Endothelial cell of umbilical vein (primary cell): ENCODE measurements around the gene FAM98A. TPM values are rescaled to one million over a fixed set of nuclear protein-coding genes. Genes with fewer than 3 reads are reported as not detected.

Source experiments
- BruUV-seq: library from RNA; stranded (reverse); fragments of 400-500 nt; replicated peaks from 2 replicates; lab custom pipeline; 2021; lab: Mats Ljungman, UMichigan
- CTCF ChIA-PET: fragments of 300-600, 350-600 bp; sonication (Branson Sonifier 250); formaldehyde crosslinking; loops from one replicate; lab custom pipeline; 2021; ENCODE audit warnings: antibody characterized with exemption, inconsistent platforms; lab: Charles Lee
- POLR2A ChIA-PET: fragments of 300-600, 350-600 bp; sonication (Branson Sonifier 250); formaldehyde crosslinking; loops from one replicate; lab custom pipeline; 2021; ENCODE audit warnings: antibody characterized with exemption, inconsistent platforms; lab: Charles Lee
- DNase-seq: peaks from one replicate; pipeline ENCODE4 v3.0.0-alpha.2; 2011; ENCODE audit warnings: low read depth, low spot score
- FAIRE-seq: peaks from 2 replicates; lab custom pipeline; 2011; peaks lifted over from hg19 to GRCh38; lab: Jason Lieb, UNC
- H2AFZ ChIP-seq: 2 replicates; pipeline ENCODE4 v1.6.0; 2012; ENCODE audit warnings: low read depth, low read length, control low read depth, inconsistent platforms
- H3K27ac ChIP-seq: 2 replicates; pipeline ENCODE4 v1.5.1; 2011; ENCODE audit warnings: low read depth, mild to moderate bottlenecking, control low read depth, low read length, moderate library complexity; ENCODE audit not compliant: insufficient read depth
- H3K27me3 ChIP-seq, 2 experiments: 2 replicates each; pipeline versions ENCODE4 v1.6.0 to v1.6.1; 2011; ENCODE audit warnings: low read length in 2 of 2, mixed read lengths in 1 of 2; ENCODE audit not compliant: control insufficient read depth in 2 of 2, insufficient read depth in 2 of 2
- H3K36me3 ChIP-seq, 2 experiments: 2 replicates in 1 of 2; 3 replicates in 1 of 2; pipeline ENCODE4 v1.5.1; 2011; ENCODE audit warnings: low read length in 2 of 2, mild to moderate bottlenecking in 1 of 2, moderate library complexity in 1 of 2; ENCODE audit not compliant: control insufficient read depth in 2 of 2, insufficient read depth in 2 of 2; ENCODE audit errors: extremely low read depth in 1 of 2
- H3K4me1 ChIP-seq: 3 replicates; pipeline ENCODE4 v1.5.1; 2011; ENCODE audit warnings: mild to moderate bottlenecking, low read length; ENCODE audit not compliant: control insufficient read depth, insufficient read depth; ENCODE audit errors: extremely low read depth
- H3K4me2 ChIP-seq: 2 replicates; pipeline ENCODE4 v1.6.1; 2011; ENCODE audit warnings: low read length, control low read depth, mixed read lengths; ENCODE audit not compliant: insufficient read depth
- H3K4me3 ChIP-seq, 3 experiments: fragments of 200-600 bp in 1 of 3; sonication (generic), shearing (Covaris generic) in 1 of 3; replicated peaks in 1 of 3; 2 replicates each; pipeline ENCODE4 v1.5.1; 2011 to 2016; ENCODE audit warnings: control low read depth in 3 of 3, low read length in 3 of 3, mild to moderate bottlenecking in 2 of 3, inconsistent platforms in 1 of 3, low read depth in 1 of 3, moderate library complexity in 1 of 3; ENCODE audit not compliant: insufficient read depth in 1 of 3
- H3K79me2 ChIP-seq: 2 replicates; pipeline ENCODE4 v1.6.0; 2012; ENCODE audit warnings: low read length, inconsistent platforms; ENCODE audit not compliant: control insufficient read depth, insufficient read depth
- H3K9ac ChIP-seq: replicated peaks from 2 replicates; pipeline ENCODE3; 2011; ENCODE audit warnings: low read length, control low read depth; ENCODE audit not compliant: insufficient read depth; ENCODE audit errors: extremely low read depth
- H3K9me1 ChIP-seq: replicated peaks from 3 replicates; pipeline ENCODE4 v1.6.0; 2011; ENCODE audit warnings: mild to moderate bottlenecking, low read length; ENCODE audit not compliant: control insufficient read depth, insufficient read depth; ENCODE audit errors: extremely low read depth
- H3K9me3 ChIP-seq: replicated peaks from 2 replicates; pipeline ENCODE4 v1.5.1; 2012; ENCODE audit warnings: low read length, inconsistent platforms; ENCODE audit not compliant: control insufficient read depth, insufficient read depth
- H4K20me1 ChIP-seq: replicated peaks from 2 replicates; pipeline ENCODE3; 2011; ENCODE audit warnings: mild to moderate bottlenecking, low read length; ENCODE audit not compliant: control insufficient read depth, insufficient read depth; ENCODE audit errors: extremely low read depth
- CTCF ChIP-seq, 2 donors: IDR thresholded peaks; 1 replicate in 1 of 2; 2 replicates in 1 of 2; pipeline ENCODE4 v1.5.1; 2011; ENCODE audit warnings: low read length in 2 of 2, mild to moderate bottlenecking in 2 of 2, moderate library complexity in 2 of 2, control low read depth in 1 of 2, inconsistent platforms in 1 of 2, low read depth in 1 of 2; ENCODE audit not compliant: insufficient read depth in 1 of 2; ENCODE audit errors: extremely low read depth in 1 of 2
- FOS ChIP-seq: IDR thresholded peaks from 2 replicates; pipeline ENCODE4 v1.6.1; 2011; ENCODE audit warnings: mild to moderate bottlenecking, low read length, moderate library complexity, borderline replicate concordance; ENCODE audit not compliant: insufficient read depth
- GATA2 ChIP-seq: IDR thresholded peaks from 2 replicates; pipeline ENCODE4 v1.7.0; 2011; ENCODE audit warnings: low read depth, mild to moderate bottlenecking, moderate library complexity, mixed read lengths, low read length; ENCODE audit not compliant: insufficient read length, insufficient read depth
- JUN ChIP-seq: IDR thresholded peaks from 2 replicates; pipeline ENCODE4 v1.6.1; 2011; ENCODE audit warnings: borderline replicate concordance, low read depth; ENCODE audit not compliant: insufficient read length, insufficient read depth
- MAX ChIP-seq: IDR thresholded peaks from 2 replicates; pipeline ENCODE4 v1.6.1; 2011; ENCODE audit not compliant: insufficient read depth, insufficient read length
- MYC ChIP-seq: IDR thresholded peaks from one replicate; pipeline ENCODE4 v1.6.1; 2011; ENCODE audit warnings: mild to moderate bottlenecking, low read depth, low read length
- POLR2AphosphoS5 ChIP-seq: IDR thresholded peaks from 2 replicates; pipeline ENCODE4 v1.6.1; 2012; ENCODE audit warnings: low read depth, mild to moderate bottlenecking, control low read depth, low read length, moderate library complexity; ENCODE audit not compliant: insufficient read depth
- dilution Hi-C: fragments of 300-500 bp; cut with MboI; formaldehyde crosslinking; loops from one replicate; pipeline ENCODE4 v1.15.0; 2019; ENCODE audit warnings: low sequenced_read_pairs; ENCODE audit not compliant: extremely low pct_ligation_motif_present
- intact Hi-C: fragments of 100-400 bp; cut with micrococcal nuclease; formaldehyde crosslinking; loops from one replicate; pipeline ENCODE4 v1.10.0; 2022
- polyA plus RNA-seq, 4 experiments: library from polyadenylated mRNA; depleted of rRNA in 3 of 4; stranded (reverse) in 3 of 4; unstranded in 1 of 4; fragments of >200 nt; gene quantifications; 2 replicates each; pipeline versions ENCODE4 v1.2.1 to v1.2.3, GENCODE V29; 2011 to 2012; ENCODE audit warnings: missing spikeins in 1 of 4
- total RNA-seq: library from RNA; stranded (reverse); gene quantifications from 2 replicates; pipeline ENCODE4 v1.2.3, GENCODE V29; 2021

FAM98A gene
- total and polyA plus RNA-seq, 2 donors (not counting 3 experiments of a cell fraction or from before 2014, with no cell fraction given), result 52.8 to 97.1 TPM

- Histone ChIP-seq H3K36me3 (peaks cover 17 to 28% of the 10 kb centered on the region in 2 experiments), H3K27me3 (no peaks in the 10 kb centered on the region), H4K20me1 (no peaks in the 10 kb centered on the region), H3K4me3 (no peak overlapping the region), H3K9me1 (no peaks in the 10 kb centered on the region), H3K27ac (no peak overlapping the region), H3K9ac (no peak overlapping the region), H3K4me2 (no peak overlapping the region), H3K79me2 (peaks cover 21% of the 10 kb centered on the region), H3K9me3 (no peaks in the 10 kb centered on the region), H2AFZ (no peak overlapping the region), H3K4me1 (no peaks in the 10 kb centered on the region)
- DNase-seq (peak; percentile 64), FAIRE-seq (no peak)
- ChIA-PET POLR2A (no interaction called here), CTCF (interaction anchor here (1.0 to 1.2 kb wide), 2 partner anchors 10 to 114 kb away, joined by 3 to 4 read pairs; partner anchors contain the start of gene FAM98A)
- TF ChIP-seq POLR2AphosphoS5, result no peak
- TF ChIP-seq CTCF (IDR thresholded peaks at IDR 0.05; ENCODE audit: extremely low read depth in 1 of 2, insufficient read depth in 1 of 2, low read depth in 1 of 2, low read length in 2 of 2), result no peak
- no peak for TF ChIP-seq GATA2
- TF ChIP-seq JUN, result no peak
- TF ChIP-seq MYC, result no peak
- TF ChIP-seq MAX, result no peak
- TF ChIP-seq FOS, result no peak
- dilution Hi-C loops, result no loop called here
- no TSS peak for BruUV-seq
- intact Hi-C loops, result loop anchor here (10.0 kb wide), 1 partner anchor 565 kb away; no protein-coding TSS in a partner anchor
Observed at GRCh38 chr2:33589444-33589843, 9.7 kb downstream of the FAM98A start.
